GM21825 (cell line): ENCODE data around the gene TNFRSF25.

Experiments
- ATAC-seq: cut with Tn5 transposase; IDR thresholded peaks from one replicate; pipeline ENCODE4 v1.9.1; 2021; ENCODE audit warnings: mild to moderate bottlenecking, moderate library complexity; ENCODE audit not compliant: unreplicated experiment

The TNFRSF25 gene

GRCh38 chr1:6419804-6420453 is 46.0 kb downstream of the TNFRSF25 start, which contains the start of gene HES2:
Gene HES2, minus strand, starts transcription at chr1:6419919. Its CDS starts 99 bp downstream, at chr1:6419820.
- ATAC-seq, result no peak

GRCh38 chr1:6419397-6419803 is 46.6 kb downstream of the TNFRSF25 start:
- no peak for ATAC-seq

GRCh38 chr1:6418668-6419396 is 47.1 kb downstream of the TNFRSF25 start:
- ATAC-seq, result no peak

GRCh38 chr1:6417961-6418667 is 47.9 kb downstream of the TNFRSF25 start:
- no peak for ATAC-seq

DNA sequence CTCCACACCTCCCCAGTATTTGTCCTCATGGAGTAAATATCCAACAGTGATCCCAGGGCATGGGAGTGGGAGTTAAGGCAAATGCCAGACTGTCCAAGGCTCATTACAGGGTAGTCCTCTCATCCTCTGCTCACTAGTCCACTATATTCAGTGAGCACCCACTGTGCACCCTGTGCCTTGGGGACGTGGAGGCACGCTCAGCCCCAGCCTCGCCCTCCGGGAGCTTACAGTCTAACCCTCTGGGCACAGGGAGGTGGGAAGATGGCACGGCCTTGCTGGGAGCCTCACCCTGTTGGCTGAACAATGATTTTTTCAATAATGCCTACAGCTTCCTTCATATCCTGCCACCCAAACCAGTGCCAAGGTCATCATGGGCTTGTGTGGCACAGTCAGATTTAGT is 49.1 kb downstream of the TNFRSF25 start:
- ATAC-seq, result no peak

- ATAC-seq, result no peak
Measured at GRCh38 chr1:6416295-6416656, 49.7 kb downstream of the TNFRSF25 start.

DNA sequence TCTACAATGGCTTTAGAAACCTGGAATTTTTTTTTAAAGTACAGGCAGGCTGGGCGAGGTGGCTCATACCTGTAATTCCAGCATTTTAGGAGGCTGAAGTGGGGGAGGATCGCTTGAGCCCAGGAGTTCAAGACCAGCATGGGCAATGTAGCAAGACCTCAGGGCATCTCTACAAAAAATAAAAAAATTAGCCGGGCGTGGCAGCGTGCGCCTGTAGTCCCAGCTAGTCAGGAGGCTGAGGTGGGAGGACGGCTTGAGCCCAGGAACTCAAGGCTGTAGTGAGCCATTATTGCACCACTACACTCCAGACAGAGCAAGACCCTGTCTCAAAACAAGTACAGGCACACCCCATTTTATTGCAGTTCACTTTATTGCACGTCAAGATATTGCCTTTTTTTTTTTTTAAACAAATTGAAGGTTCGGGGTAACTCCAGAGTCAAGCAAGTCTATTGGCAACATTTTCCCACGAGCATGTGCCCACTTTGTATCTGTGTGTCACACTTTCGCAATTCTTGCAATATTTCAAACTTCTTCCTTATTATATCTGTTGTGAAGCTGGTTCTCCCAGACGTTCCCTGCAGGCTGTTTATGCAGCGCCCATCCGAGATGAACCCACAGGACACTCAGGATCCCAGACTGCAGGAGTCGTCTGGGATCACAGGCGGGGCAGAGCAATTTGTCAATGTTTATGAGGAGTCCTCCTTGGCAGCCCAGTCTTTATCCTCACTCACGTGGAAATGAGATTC is 50.9 kb downstream of the TNFRSF25 start:
- no peak for ATAC-seq

DNA sequence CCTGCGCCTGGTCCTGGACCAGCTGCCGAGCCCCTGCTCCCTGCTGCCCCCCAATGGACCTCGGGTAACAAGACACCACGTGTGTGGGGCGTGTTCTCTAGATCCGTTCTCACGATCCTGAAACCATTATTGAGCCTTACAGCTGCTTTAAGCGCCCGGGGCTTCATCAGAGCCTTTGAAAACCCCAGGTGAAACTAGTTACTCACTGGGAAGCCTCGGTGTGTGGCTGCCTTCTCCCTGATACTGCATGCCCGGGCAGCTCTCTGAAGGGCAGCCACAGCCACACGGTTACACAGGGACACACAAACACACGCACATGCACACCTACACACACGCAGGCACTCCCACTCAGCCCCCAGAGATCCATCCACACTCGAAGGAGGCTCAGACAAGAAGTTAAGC is 51.5 kb downstream of the TNFRSF25 start:
- peak; percentile 83 for ATAC-seq

GRCh38 chr1:6412896-6413295 is 53.1 kb downstream of the TNFRSF25 start:
- ATAC-seq, result no peak
